IPS-18a (cell line): ENCODE results near the gene WWP2.

Source experiments
- H3K27ac ChIP-seq: one replicate; pipeline ENCODE4 v1.5.1; 2013; ENCODE audit warnings: low read length
- H3K27me3 ChIP-seq: one replicate; pipeline ENCODE4 v1.6.1; 2013; ENCODE audit warnings: mild to moderate bottlenecking, low read length; ENCODE audit not compliant: control insufficient read depth, insufficient read depth
- H3K36me3 ChIP-seq: one replicate; pipeline ENCODE4 v1.6.1; 2013; ENCODE audit warnings: low read depth, low read length; ENCODE audit not compliant: control insufficient read depth
- H3K4me1 ChIP-seq: one replicate; pipeline ENCODE4 v1.6.1; 2013; ENCODE audit warnings: low read depth, low read length; ENCODE audit not compliant: control insufficient read depth
- H3K4me3 ChIP-seq: one replicate; pipeline ENCODE4 v1.5.1; 2013; ENCODE audit warnings: low read length
- H3K9ac ChIP-seq: one replicate; pipeline ENCODE4 v1.6.1; 2013; ENCODE audit warnings: mild to moderate bottlenecking, low read length, moderate library complexity
- H3K9me3 ChIP-seq: one replicate; pipeline ENCODE4 v1.6.1; 2013; ENCODE audit warnings: low read depth, low read length; ENCODE audit not compliant: control insufficient read depth

Gene WWP2

GRCh38 chr16:69928856-69929400, 166.8 kb downstream of the WWP2 start:
- no peaks in the 10 kb centered on the region for H3K9me3 ChIP-seq
- H3K4me3 ChIP-seq: no peak overlapping the region
- H3K4me1 ChIP-seq: peaks cover 2% of the 10 kb centered on the region
- H3K27me3 ChIP-seq: no peaks in the 10 kb centered on the region
- no peaks in the 10 kb centered on the region for H3K36me3 ChIP-seq
- no peak overlapping the region for H3K9ac ChIP-seq
- no peak overlapping the region for H3K27ac ChIP-seq

GRCh38 chr16:69929480-69929879, 167.3 kb downstream of the WWP2 start:
- H3K27me3 ChIP-seq: no peaks in the 10 kb centered on the region
- no peak overlapping the region for H3K27ac ChIP-seq
- H3K9ac ChIP-seq: no peak overlapping the region
- H3K4me1 ChIP-seq: no peaks in the 10 kb centered on the region
- H3K36me3 ChIP-seq: no peaks in the 10 kb centered on the region
- H3K9me3 ChIP-seq: no peaks in the 10 kb centered on the region
- no peak overlapping the region for H3K4me3 ChIP-seq

GRCh38 chr16:69930117-69930776, 168.1 kb downstream of the WWP2 start:
- Histone ChIP-seq H3K4me1 (no peaks in the 10 kb centered on the region), H3K36me3 (no peaks in the 10 kb centered on the region), H3K27ac (no peak overlapping the region), H3K27me3 (no peaks in the 10 kb centered on the region), H3K9ac (no peak overlapping the region), H3K4me3 (no peak overlapping the region), H3K9me3 (no peaks in the 10 kb centered on the region)

GRCh38 chr16:69931631-69932030, 169.5 kb downstream of the WWP2 start:
- H3K36me3 ChIP-seq: peaks cover 6% of the 10 kb centered on the region
- H3K4me1 ChIP-seq: no peaks in the 10 kb centered on the region
- H3K9ac ChIP-seq: no peak overlapping the region
- no peaks in the 10 kb centered on the region for H3K9me3 ChIP-seq
- no peak overlapping the region for H3K27ac ChIP-seq
- H3K27me3 ChIP-seq: no peaks in the 10 kb centered on the region
- no peak overlapping the region for H3K4me3 ChIP-seq

- Histone ChIP-seq H3K27me3 (no peaks in the 10 kb centered on the region), H3K36me3 (peaks cover 12% of the 10 kb centered on the region), H3K4me1 (no peaks in the 10 kb centered on the region), H3K4me3 (no peak overlapping the region), H3K27ac (no peak overlapping the region), H3K9me3 (no peaks in the 10 kb centered on the region), H3K9ac (no peak overlapping the region)
These were observed 170.1 kb downstream of the WWP2 start for GRCh38 chr16:69932228-69932627.

- H3K4me1 ChIP-seq: no peaks in the 10 kb centered on the region
- H3K9ac ChIP-seq: no peak overlapping the region
- H3K36me3 ChIP-seq: peaks cover 18% of the 10 kb centered on the region
These were observed 170.7 kb downstream of the WWP2 start for GRCh38 chr16:69932691-69933392.

GRCh38 chr16:69934044-69934443, 171.9 kb downstream of the WWP2 start:
- H3K4me1 ChIP-seq: no peaks in the 10 kb centered on the region
- no peak overlapping the region for H3K9ac ChIP-seq
- no peak overlapping the region for H3K27ac ChIP-seq
- peaks cover 20% of the 10 kb centered on the region for H3K36me3 ChIP-seq
- no peak overlapping the region for H3K4me3 ChIP-seq
- H3K9me3 ChIP-seq: no peaks in the 10 kb centered on the region
- H3K27me3 ChIP-seq: no peaks in the 10 kb centered on the region

More at GRCh38 chr16:69932691-69933392, 170.7 kb downstream of the WWP2 start:
- Histone ChIP-seq H3K27ac (no peak overlapping the region), H3K4me3 (no peak overlapping the region), H3K9me3 (no peaks in the 10 kb centered on the region), H3K27me3 (no peaks in the 10 kb centered on the region)

GRCh38 chr16:69934751-69935150, 172.6 kb downstream of the WWP2 start:
- H3K36me3 ChIP-seq: peaks cover 26% of the 10 kb centered on the region

GRCh38 chr16:69935278-69935711, 173.2 kb downstream of the WWP2 start:
- H3K27me3 ChIP-seq: no peaks in the 10 kb centered on the region
- H3K4me1 ChIP-seq: no peaks in the 10 kb centered on the region
- H3K36me3 ChIP-seq: peaks cover 30% of the 10 kb centered on the region
- H3K4me3 ChIP-seq: no peak overlapping the region
- H3K9ac ChIP-seq: no peak overlapping the region
- H3K9me3 ChIP-seq: no peaks in the 10 kb centered on the region
- H3K27ac ChIP-seq: no peak overlapping the region

More at GRCh38 chr16:69934751-69935150, 172.6 kb downstream of the WWP2 start:
- Histone ChIP-seq H3K27me3 (no peaks in the 10 kb centered on the region), H3K4me3 (no peak overlapping the region), H3K9me3 (no peaks in the 10 kb centered on the region), H3K27ac (no peak overlapping the region), H3K4me1 (no peaks in the 10 kb centered on the region), H3K9ac (no peak overlapping the region)

- Histone ChIP-seq H3K36me3 (peaks cover 32% of the 10 kb centered on the region), H3K27me3 (no peaks in the 10 kb centered on the region), H3K27ac (no peak overlapping the region), H3K4me1 (no peaks in the 10 kb centered on the region), H3K9ac (no peak overlapping the region), H3K9me3 (no peaks in the 10 kb centered on the region), H3K4me3 (no peak overlapping the region)
These were observed 173.6 kb downstream of the WWP2 start for GRCh38 chr16:69935740-69936139.

GRCh38 chr16:69936252-69936651, 174.1 kb downstream of the WWP2 start:
- H3K36me3 ChIP-seq: peaks cover 32% of the 10 kb centered on the region

More at GRCh38 chr16:69936252-69936651, 174.1 kb downstream of the WWP2 start:
- no peaks in the 10 kb centered on the region for H3K4me1 ChIP-seq
- H3K9me3 ChIP-seq: no peaks in the 10 kb centered on the region
- H3K4me3 ChIP-seq: no peak overlapping the region
- no peak overlapping the region for H3K9ac ChIP-seq
- H3K27ac ChIP-seq: no peak overlapping the region
- no peaks in the 10 kb centered on the region for H3K27me3 ChIP-seq
